HUES6 (cell line): ENCODE measurements around the gene DTD2.

Experiments used
- H3K27ac ChIP-seq: 2 replicates; pipeline ENCODE4 v1.7.0; 2013; ENCODE audit warnings: low read depth, mild to moderate bottlenecking, low read length, inconsistent platforms
- H3K27me3 ChIP-seq: 2 replicates; pipeline ENCODE4 v1.6.1; 2013; ENCODE audit warnings: low read length; ENCODE audit not compliant: control insufficient read depth, insufficient read depth
- H3K36me3 ChIP-seq: 2 replicates; pipeline ENCODE4 v1.6.1; 2013; ENCODE audit warnings: low read length; ENCODE audit not compliant: control insufficient read depth, insufficient read depth
- H3K4me1 ChIP-seq: 2 replicates; pipeline ENCODE4 v1.6.1; 2013; ENCODE audit warnings: low read length; ENCODE audit not compliant: control insufficient read depth, insufficient read depth
- H3K4me3 ChIP-seq: 2 replicates; pipeline ENCODE4 v1.5.1; 2013; ENCODE audit warnings: low read depth, low read length
- H3K9ac ChIP-seq: one replicate; pipeline ENCODE4 v1.6.1; 2013; ENCODE audit warnings: mild to moderate bottlenecking, low read length
- H3K9me3 ChIP-seq: 2 replicates; pipeline ENCODE4 v1.6.1; 2013; ENCODE audit warnings: low read depth, low read length; ENCODE audit not compliant: control insufficient read depth, insufficient read depth

DTD2 gene

DNA sequence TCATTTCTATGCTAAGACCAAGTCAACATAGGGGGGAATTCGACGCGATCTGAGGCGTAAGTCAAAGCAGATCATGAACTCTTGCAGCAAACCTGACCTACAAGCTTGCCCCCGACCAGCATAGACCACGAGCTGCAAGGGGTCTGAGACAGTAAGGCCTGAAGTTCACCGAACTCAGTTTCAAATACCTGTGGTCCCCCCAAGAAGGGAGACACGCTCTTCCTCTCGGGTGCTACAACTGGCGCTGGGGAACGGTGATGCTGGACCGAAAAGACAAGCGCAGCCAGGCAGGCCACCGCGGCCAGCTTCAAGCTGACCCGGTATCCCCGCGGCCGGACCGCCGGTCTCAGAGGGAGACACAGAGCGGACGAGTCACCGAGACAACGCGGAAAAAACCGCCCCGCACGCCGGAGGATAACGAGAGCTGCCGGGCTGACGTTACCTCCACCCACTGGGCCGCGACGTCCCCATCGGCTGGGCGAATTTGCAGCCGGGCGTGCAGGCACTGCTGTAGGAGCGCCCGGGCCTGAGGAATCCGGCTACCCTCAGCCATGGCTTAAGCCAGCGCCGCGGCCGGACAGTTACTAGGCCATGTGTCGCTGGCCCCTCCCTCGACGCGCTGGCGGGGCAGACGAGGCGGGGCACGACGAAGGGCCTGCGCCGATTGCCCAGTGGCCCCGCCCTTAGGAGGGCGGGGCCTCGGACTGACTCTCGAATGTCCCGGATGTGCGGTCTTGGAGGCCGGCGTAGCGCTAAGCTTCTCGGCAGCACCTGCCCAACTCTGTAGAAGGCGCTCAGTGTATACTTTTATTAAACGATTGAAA, at the start of gene DTD2:
DTD2 (minus strand) TSS at position 666 of the 824 bp plus-strand sequence; CDS start at position 553, 113 bp downstream.
- Histone ChIP-seq H3K27ac (peak within 1 kb of the TSS; percentile 61; the same call in 1 of the 2 replicates), H3K4me3 (peak within 1 kb of the TSS; percentile 81), H3K4me1 (peaks cover 14% of the 10 kb centered on the region), H3K36me3 (peaks cover 8% of the 10 kb centered on the region; the same call in 1 of the 2 replicates), H3K9ac (peak within 1 kb of the TSS; percentile 83), H3K27me3 (no peaks in the 10 kb centered on the region), H3K9me3 (no peaks in the 10 kb centered on the region)

DNA sequence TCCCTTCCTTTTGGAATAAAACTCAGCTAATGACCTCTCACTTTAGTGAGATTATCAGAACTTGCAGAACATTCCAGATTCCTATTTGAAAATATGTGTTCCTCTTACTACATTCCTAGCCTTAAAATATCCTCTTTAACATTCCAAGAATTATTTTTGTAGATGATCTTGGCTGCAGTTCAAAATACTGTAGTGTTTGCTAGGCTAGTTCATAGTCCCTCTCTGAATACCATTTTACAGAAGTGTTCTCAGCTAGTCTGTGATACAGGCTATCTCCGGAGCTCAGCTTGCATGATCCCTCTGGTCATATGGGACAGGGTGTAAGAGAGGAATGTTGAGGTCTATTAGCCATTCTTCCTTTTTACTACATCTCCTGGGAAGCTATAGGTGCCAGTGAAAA, 48.1 kb upstream of the DTD2 start:
- no peaks in the 10 kb centered on the region for H3K9me3 ChIP-seq
- no peaks in the 10 kb centered on the region for H3K27me3 ChIP-seq
- H3K4me1 ChIP-seq = no peaks in the 10 kb centered on the region
- no peak overlapping the region for H3K9ac ChIP-seq
- no peak overlapping the region for H3K4me3 ChIP-seq
- no peaks in the 10 kb centered on the region for H3K36me3 ChIP-seq
- H3K27ac ChIP-seq = no peak overlapping the region

DNA sequence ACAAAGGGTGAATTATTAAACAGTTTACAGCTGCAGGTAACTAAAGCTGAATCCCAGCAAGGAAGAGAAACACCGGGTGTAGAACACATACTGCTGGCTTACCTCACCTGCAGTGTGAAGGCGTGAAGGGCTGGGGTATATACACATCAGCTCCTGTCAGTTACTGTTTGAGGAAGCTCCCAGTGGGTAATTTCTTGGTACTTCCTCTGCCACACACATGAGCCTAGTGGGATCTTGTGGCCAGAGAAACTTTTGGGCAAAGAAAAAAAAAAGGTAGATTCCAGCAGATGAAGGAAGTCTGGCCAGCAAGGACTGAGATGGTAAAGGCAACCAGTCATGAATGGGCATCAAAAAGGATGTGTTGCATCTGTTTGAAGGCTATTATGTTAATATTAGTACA, 44.6 kb upstream of the DTD2 start:
- no peaks in the 10 kb centered on the region for H3K9me3 ChIP-seq
- no peak overlapping the region for H3K27ac ChIP-seq
- no peaks in the 10 kb centered on the region for H3K4me1 ChIP-seq
- no peak overlapping the region for H3K4me3 ChIP-seq
- no peaks in the 10 kb centered on the region for H3K27me3 ChIP-seq
- no peak overlapping the region for H3K9ac ChIP-seq
- H3K36me3 ChIP-seq = no peaks in the 10 kb centered on the region

DNA sequence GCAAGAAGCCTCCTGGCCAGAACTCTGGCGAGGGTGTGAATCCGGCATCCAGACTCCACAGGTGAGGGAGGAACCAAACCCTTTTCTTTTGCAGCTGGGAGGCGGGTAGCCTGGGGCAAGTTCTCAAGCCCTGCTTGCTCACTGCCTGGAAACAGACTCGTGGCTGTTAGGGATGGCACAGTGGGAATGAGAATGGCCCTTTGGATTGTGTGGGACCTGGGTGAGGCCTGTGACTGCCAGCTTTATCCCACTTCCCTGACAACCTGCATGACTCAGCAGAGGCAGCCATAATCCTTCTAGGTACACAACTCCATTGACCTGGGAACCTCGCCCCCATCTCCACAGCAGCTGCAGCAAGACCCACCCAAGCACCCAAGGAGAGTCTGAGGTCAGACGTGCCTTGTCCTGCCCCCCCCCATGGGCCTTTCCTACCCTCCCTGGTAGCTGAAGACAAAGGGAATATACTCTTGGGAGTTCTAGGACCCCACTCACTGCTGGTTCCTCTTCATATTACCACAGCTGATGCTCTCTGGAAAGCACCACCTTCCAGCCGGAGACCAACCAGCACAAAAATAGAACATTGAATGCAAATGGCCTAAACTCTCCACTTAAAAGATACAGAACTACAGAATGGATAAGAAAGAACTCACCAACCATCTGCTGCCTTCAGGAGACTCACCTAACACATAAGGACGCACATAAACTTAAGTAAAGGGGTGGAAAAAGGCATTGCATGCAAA, 35.6 kb upstream of the DTD2 start:
- Histone ChIP-seq H3K27me3 (no peaks in the 10 kb centered on the region), H3K27ac (no peak overlapping the region), H3K4me3 (no peak overlapping the region), H3K9me3 (peaks cover 10% of the 10 kb centered on the region), H3K4me1 (no peaks in the 10 kb centered on the region), H3K36me3 (no peaks in the 10 kb centered on the region), H3K9ac (no peak overlapping the region)

DNA sequence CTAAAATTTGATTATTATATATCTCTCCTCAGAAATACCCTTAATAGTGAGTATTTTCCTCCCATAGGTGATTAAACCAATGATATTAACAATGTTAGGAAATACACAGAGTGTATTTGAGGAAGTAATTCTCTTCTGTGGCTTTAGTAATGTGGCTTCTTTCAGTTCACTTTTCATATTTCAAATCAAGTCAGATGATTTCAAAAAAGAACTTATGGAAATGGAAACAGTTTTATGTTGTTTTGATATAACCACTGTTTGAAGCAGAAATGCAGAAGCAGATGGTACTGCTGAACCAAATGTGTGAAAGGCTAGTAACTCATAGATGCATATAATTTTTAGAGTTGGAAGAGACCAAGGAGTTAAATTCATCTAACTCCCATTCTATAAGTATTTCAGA, 32.4 kb upstream of the DTD2 start:
- Histone ChIP-seq H3K36me3 (no peaks in the 10 kb centered on the region), H3K27me3 (no peaks in the 10 kb centered on the region), H3K27ac (no peak overlapping the region), H3K9me3 (peaks cover 10% of the 10 kb centered on the region), H3K9ac (no peak overlapping the region), H3K4me3 (no peak overlapping the region), H3K4me1 (no peaks in the 10 kb centered on the region)

DNA sequence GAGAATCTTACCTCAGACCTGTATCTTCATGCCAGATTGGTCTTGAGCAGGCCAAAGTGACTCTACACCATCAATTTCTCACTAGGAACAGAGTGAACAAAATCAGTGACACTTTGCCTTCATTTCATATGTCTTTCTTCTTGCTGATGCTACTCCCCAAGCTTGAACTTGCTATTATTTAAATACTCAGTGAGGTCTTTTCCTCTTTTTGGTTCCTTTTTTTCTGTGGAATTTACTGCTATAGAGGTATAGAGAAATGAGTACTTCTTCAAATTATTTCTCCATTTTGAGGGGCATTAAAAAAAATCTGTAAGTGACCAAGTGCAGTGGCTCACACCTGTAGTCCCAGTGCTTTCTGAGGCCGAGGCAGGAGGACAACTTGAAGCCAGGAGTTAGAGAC, 30.6 kb upstream of the DTD2 start, which contains the start of gene GPR33:
GPR33 (minus strand) TSS at position 154 of the 400 bp plus-strand sequence. CDS start 4,074 bp downstream, outside the sequence.
- Histone ChIP-seq H3K36me3 (no peaks in the 10 kb centered on the region), H3K9ac (no peak within 1 kb of the TSS), H3K4me3 (no peak within 1 kb of the TSS), H3K27me3 (no peaks in the 10 kb centered on the region), H3K9me3 (0 out of 2 replicates have a peak, but pooled peaks cover 2% of the 10 kb centered on the region), H3K27ac (no peak within 1 kb of the TSS), H3K4me1 (no peaks in the 10 kb centered on the region)

DNA sequence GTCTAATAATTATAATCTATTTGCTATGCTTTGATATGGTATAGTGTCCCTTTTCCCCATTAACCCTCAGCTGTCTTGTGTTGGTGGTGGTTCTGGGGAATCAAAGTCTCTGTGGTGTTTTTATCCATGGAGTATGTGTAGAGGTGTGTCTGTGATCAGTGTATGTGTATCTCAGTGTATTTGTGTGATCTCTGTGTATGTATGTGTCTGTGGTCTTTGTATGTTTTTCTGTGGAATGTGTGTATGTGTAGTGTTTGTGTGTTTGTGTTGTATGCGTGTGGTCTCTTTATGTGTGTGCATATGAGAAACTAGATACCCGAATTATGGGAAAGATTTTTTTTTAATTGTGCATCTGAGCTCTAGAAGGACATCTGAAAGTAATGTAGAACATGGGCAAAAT, 29.5 kb upstream of the DTD2 start:
- Histone ChIP-seq H3K27ac (no peak overlapping the region), H3K9ac (no peak overlapping the region), H3K9me3 (no peaks in the 10 kb centered on the region), H3K4me3 (no peak overlapping the region), H3K27me3 (no peaks in the 10 kb centered on the region), H3K36me3 (no peaks in the 10 kb centered on the region), H3K4me1 (no peaks in the 10 kb centered on the region)

DNA sequence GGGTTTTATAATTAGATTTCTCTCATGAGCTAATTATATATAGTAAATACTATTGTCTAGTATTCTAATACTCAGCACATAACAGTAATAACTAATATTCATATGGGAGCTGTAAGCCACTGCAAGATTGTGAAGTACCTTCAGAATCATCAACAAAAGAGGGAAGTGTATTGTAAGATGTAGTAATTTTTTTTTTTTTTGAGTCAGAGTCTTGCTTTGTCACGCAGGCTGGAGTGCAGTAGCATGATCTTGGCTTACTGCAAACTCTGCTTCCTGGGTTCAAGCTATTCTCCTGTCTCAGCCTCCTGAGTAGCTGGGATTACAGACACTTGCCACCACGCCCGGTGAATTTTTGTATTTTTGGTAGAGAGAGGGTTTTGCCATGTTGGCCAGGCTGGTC, 27.4 kb upstream of the DTD2 start:
- H3K27me3 ChIP-seq = no peaks in the 10 kb centered on the region
- H3K4me3 ChIP-seq = no peak overlapping the region
- H3K9ac ChIP-seq = no peak overlapping the region
- H3K36me3 ChIP-seq = no peaks in the 10 kb centered on the region
- no peak overlapping the region for H3K27ac ChIP-seq
- no peaks in the 10 kb centered on the region for H3K4me1 ChIP-seq
- H3K9me3 ChIP-seq = no peaks in the 10 kb centered on the region

DNA sequence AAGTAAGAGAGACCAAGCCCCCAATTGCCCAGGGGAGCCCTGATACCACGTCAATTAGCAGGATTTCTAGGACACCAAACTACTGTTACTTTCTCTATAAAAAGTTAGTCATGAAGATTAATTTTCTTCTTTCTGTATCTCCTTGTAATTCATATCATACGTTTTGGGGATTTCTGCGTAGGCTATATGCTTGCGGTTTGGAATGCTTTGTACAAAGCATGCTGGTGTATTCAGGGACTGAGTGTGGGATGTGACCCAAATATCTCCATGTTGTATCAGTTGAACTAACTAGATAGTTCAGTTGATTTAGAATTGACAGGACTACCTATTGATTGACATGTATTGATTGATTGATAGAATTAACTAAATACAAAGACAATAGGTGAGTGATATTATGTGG, 22.9 kb upstream of the DTD2 start:
- H3K27ac ChIP-seq = no peak overlapping the region
- H3K4me1 ChIP-seq = no peaks in the 10 kb centered on the region
- H3K36me3 ChIP-seq = no peaks in the 10 kb centered on the region

DNA sequence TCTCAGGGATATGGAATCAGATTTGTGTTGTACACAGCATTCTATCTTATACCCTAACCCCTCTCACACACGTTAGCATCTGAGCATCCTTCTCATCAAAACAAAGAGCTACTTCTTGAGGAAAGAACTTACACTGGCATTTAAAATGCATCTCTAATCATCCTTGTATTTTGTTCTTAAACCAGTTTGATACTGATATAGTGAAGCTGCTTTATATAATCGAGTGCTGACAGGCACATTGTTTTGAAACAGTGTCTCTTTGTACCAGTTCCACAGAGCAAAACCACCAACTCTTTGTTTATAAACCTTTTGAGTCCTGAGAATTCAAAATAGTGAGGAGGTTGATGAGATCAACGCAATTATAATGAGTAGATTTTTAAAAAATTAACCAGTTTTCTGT, 21.7 kb upstream of the DTD2 start:
- Histone ChIP-seq H3K27ac (no peak overlapping the region), H3K9ac (no peak overlapping the region), H3K36me3 (no peaks in the 10 kb centered on the region), H3K4me1 (no peaks in the 10 kb centered on the region), H3K27me3 (no peaks in the 10 kb centered on the region), H3K4me3 (no peak overlapping the region), H3K9me3 (no peaks in the 10 kb centered on the region)

More for the DNA sequence above, 22.9 kb upstream of the DTD2 start:
- H3K27me3 ChIP-seq = no peaks in the 10 kb centered on the region
- H3K9me3 ChIP-seq = no peaks in the 10 kb centered on the region
- H3K4me3 ChIP-seq = no peak overlapping the region
- H3K9ac ChIP-seq = no peak overlapping the region

DNA sequence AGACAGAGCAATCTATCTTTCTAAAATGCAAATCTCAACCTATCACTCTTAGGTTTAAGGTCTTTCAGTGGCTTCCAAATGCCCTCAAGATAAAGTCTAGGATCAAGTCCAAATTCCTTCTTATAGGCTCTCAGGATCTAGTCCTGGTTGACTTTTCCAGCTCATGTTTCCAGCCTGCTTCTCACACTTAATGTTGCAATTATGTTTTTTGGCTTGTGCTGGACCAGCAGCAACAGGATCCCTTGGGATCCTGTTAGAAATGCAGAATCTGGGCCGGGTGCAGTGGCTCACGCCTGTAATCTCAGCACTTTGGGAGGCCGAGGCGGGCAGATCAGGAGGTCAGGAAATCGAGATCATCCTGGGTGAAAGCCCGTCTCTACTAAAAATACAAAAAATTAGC, 19.9 kb upstream of the DTD2 start:
- H3K9ac ChIP-seq = no peak overlapping the region
- H3K4me1 ChIP-seq = no peaks in the 10 kb centered on the region
- no peak overlapping the region for H3K4me3 ChIP-seq
- H3K36me3 ChIP-seq = no peaks in the 10 kb centered on the region
- no peaks in the 10 kb centered on the region for H3K27me3 ChIP-seq
- peaks cover 5% of the 10 kb centered on the region; the same call in 1 of the 2 replicates for H3K9me3 ChIP-seq
- H3K27ac ChIP-seq = no peak overlapping the region
